GM19397 (cell line): Measurements from ENCODE around the gene USP28.
A peak's percentile ranks its signal among the peaks of the same experiment; 100 is the strongest.
"Not testable (repeated sequence)": the region's sequence is repeated elsewhere in the genome, so short reads cannot be mapped to it uniquely, and the experiment has no call there.

Source experiments
- ATAC-seq: cut with Tn5 transposase; IDR thresholded peaks from one replicate; pipeline ENCODE4 v1.9.1; 2021; ENCODE audit warnings: mild to moderate bottlenecking, moderate library complexity; ENCODE audit not compliant: unreplicated experiment

Gene USP28

GRCh38 chr11:113774174-113774503 is 101.2 kb downstream of the USP28 start:
- no peak for ATAC-seq

DNA sequence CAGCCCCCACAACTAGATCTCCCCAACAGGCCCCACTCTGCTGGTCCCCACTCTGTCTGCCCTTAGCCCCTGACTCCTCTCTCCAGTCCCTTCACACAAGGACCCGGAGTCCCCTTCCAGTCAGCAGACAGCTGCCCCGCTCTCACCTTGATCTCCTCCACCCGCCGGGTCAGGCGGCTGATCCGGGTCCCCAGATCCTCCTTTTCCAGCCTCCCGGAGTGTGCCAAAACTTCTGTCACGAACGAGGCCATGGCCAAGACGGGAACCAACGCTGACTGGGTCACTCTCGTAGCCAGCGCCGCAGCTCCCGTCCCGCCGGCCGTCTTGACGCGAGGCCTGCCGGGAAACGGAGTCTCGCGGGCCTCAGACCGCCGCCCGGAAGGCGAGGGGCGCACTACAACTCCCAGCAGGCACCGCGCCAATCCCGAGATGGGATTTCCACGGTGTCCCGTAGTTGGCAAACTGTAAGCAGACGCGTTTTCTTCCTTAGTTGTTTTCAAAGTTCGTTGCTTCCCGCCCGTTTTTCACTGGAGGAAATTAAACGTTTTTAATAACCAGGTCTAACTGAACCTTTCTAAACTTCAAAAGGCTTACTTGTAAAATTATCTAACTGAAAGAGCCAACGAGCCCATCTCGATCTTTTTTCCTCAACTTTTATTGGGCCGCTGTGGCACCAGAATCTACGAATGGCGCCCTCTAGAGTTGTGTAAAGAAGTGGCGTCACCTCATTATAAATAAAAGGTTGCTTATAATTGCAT is 101.8 kb downstream of the USP28 start, which contains the start of gene ZW10:
TSS of gene ZW10 (minus strand) at position 277 of the 758 bp plus-strand sequence. CDS start at position 251, 26 bp downstream.
- peak; percentile 99 for ATAC-seq

DNA sequence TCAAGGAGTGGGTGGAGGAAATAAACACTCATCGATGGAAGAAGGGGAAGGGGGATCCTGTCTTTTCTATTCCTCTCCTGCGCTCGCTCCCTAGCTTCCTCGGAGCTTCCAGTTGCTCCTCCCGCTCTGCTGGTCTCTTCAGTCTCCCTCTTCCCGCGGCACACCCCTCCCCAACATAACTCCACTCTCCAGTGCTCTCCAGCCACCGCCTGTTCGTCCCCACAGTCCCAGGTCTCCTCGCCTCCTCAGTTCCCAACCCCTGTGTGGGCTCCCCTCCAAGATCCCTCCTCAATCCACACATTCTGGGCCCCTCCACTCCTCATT is 102.3 kb downstream of the USP28 start:
- no peak for ATAC-seq

GRCh38 chr11:113771964-113772363 is 103.4 kb downstream of the USP28 start:
- ATAC-seq, result no peak

GRCh38 chr11:113764527-113765219 is 110.7 kb downstream of the USP28 start:
- ATAC-seq, result no peak

GRCh38 chr11:113763040-113763439 is 112.3 kb downstream of the USP28 start:
- ATAC-seq, result not testable (repeated sequence)

DNA sequence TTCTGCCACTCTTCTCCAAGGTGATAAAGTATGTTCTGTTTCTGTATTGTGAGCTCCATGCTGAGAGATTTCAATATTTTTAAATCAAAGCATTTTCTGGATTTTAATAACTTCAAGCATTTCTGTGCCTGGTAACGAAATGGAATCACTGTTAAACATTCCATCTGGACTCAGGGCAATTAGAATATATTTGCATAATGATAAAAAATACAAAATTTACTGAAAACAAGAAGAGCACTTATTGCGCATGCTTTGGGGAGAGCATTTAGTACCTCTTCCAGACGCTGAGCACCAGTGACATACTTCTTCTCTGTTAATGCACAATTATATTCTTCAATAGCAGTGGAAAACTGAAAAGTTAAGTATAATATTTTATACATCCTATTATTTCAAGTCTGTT is 115.1 kb downstream of the USP28 start:
- ATAC-seq, result no peak

GRCh38 chr11:113752932-113753331 is 122.4 kb downstream of the USP28 start:
- ATAC-seq, result no peak
